ENCODE measurements around the gene DSCAML1. TPM values are rescaled to one million over a fixed set of nuclear protein-coding genes. Genes with fewer than 3 reads are reported as not detected.

The DSCAML1 gene
- total RNA-seq, 1 experiment from 2014 or later = 0.15 TPM

DNA sequence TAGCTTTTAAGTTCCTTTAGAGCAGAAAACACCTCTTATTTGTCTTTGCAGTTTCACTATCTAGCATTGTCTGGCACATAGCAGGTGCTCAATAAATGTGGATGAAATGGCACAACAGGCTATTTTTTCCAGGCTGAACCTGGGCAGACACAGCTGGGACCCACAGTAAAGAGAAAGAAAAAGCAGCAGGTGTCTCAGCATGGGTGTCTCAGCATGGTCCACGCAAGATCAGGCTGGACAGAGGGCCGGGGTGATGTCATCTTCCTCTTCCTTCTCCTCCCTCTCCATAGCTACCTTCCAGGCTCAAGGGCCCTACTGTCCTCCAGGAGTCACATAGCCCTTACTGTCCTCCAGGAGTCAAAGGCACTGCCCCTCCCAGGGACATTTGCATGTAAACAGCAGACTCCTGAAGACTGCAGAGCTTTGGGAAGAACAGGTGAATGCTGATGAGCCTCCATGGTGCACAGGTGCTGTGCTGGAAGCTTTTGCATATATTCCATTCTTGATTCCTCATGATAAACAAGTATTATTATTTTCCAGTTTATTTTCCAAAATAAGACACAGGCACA, 65.2 kb downstream of the DSCAML1 start:
- H3K14ac ChIP-seq (ENCODE audit: insufficient read depth, low read length) = no peak overlapping the region
- H4K91ac ChIP-seq (ENCODE audit: insufficient read length, low read depth, low read length) = no peak overlapping the region
- no peak overlapping the region for H2AK5ac ChIP-seq (ENCODE audit: insufficient read length, low read length)
- H3T11ph ChIP-seq (ENCODE audit: low read length) = no peak overlapping the region
- H3K4me3 Mint-ChIP-seq = no peak overlapping the region
- H2AFZ ChIP-seq (ENCODE audit: low read length) = no peak overlapping the region
- H3K4me1 ChIP-seq (ENCODE audit: insufficient read depth, low read length) = peaks cover 3% of the 10 kb centered on the region; the same call in 1 of the 2 replicates
- no peak overlapping the region for H2BK5ac ChIP-seq (ENCODE audit: insufficient read length, low read length)
- no peak overlapping the region for H3K18ac ChIP-seq (ENCODE audit: insufficient read length, low read depth, low read length)
- no peak overlapping the region for H2BK15ac ChIP-seq (ENCODE audit: low read depth, low read length)
- no peak overlapping the region for H3K9ac ChIP-seq (ENCODE audit: extremely low read depth, insufficient read length, low read length)
- H3K27me3 ChIP-seq (ENCODE audit: insufficient read depth, low read length) = no peaks in the 10 kb centered on the region
- H3K4ac ChIP-seq (ENCODE audit: low read depth, low read length) = no peak overlapping the region
- H3K36me3 Mint-ChIP-seq (ENCODE audit: insufficient read depth in 1 of 3, low read depth in 3 of 3) = no peaks in the 10 kb centered on the region
- H3K4me1 Mint-ChIP-seq = peaks cover 31 to 46% of the 10 kb centered on the region in 2 experiments
- no peaks in the 10 kb centered on the region for H3K23me2 ChIP-seq (ENCODE audit: insufficient read length, low read depth, low read length, poor library complexity, severe bottlenecking)
- peak; percentile 57 for DNase-seq
- no peaks in the 10 kb centered on the region for H3K79me1 ChIP-seq (ENCODE audit: insufficient read depth, low read depth, low read length, poor library complexity, severe bottlenecking)
- no peak overlapping the region for H2BK20ac ChIP-seq (ENCODE audit: low read depth, low read length, poor library complexity, severe bottlenecking)
- H3K27ac Mint-ChIP-seq = peak overlapping the region in 1 of 3 experiments; percentile 48; a peak in 1 of 7 replicates
- no peak overlapping the region for H3K27ac ChIP-seq (ENCODE audit: insufficient read length, low read depth, low read length)
- no peaks in the 10 kb centered on the region for H4K20me1 ChIP-seq (ENCODE audit: control insufficient read depth, insufficient read depth, insufficient read length)
- no peak overlapping the region for H4K8ac ChIP-seq (replicated peaks; ENCODE audit: insufficient read length, low read depth, low read length)
- H3K9me3 ChIP-seq (ENCODE audit: control insufficient read depth, low read depth, low read length) = no peaks in the 10 kb centered on the region
- no peak overlapping the region for H2BK12ac ChIP-seq (ENCODE audit: insufficient read length, low read depth, low read length)
- H3K9me3 Mint-ChIP-seq = peaks cover 0 to 7% of the 10 kb centered on the region in 2 experiments; a peak in 1 of 5 replicates
- H3K23ac ChIP-seq (ENCODE audit: insufficient read length, low read depth, low read length) = no peak overlapping the region
- no peak overlapping the region for H3K56ac ChIP-seq (ENCODE audit: insufficient read length, low read depth, low read length)
- no peaks in the 10 kb centered on the region for H3K79me2 ChIP-seq (ENCODE audit: insufficient read depth, low read length)
- no peak overlapping the region for H4K5ac ChIP-seq (ENCODE audit: insufficient read length, low read depth, low read length)
- no peak overlapping the region for H2BK120ac ChIP-seq (ENCODE audit: low read depth, low read length, poor library complexity, severe bottlenecking)
- WGBS (ENCODE audit: extremely low coverage, insufficient read length, low lambda C conversion rate) = no CpG with 5 or more reads among the region's 2 CpGs
- TF ChIP-seq, protein P1, sequence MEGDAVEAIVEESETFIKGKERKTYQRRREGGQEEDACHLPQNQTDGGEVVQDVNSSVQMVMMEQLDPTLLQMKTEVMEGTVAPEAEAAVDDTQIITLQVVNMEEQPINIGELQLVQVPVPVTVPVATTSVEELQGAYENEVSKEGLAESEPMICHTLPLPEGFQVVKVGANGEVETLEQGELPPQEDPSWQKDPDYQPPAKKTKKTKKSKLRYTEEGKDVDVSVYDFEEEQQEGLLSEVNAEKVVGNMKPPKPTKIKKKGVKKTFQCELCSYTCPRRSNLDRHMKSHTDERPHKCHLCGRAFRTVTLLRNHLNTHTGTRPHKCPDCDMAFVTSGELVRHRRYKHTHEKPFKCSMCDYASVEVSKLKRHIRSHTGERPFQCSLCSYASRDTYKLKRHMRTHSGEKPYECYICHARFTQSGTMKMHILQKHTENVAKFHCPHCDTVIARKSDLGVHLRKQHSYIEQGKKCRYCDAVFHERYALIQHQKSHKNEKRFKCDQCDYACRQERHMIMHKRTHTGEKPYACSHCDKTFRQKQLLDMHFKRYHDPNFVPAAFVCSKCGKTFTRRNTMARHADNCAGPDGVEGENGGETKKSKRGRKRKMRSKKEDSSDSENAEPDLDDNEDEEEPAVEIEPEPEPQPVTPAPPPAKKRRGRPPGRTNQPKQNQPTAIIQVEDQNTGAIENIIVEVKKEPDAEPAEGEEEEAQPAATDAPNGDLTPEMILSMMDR (conservative IDR thresholded peaks at IDR 0.05) = no peak
- H3K27me3 Mint-ChIP-seq (ENCODE audit: low read depth) = peaks cover 11% of the 10 kb centered on the region
- no peak overlapping the region for H3K4me2 ChIP-seq (ENCODE audit: insufficient read depth, insufficient read length, low read length)

Data from H9 (cell line).